ENCODE data around the gene EFCAB12. TPM values are rescaled to one million over a fixed set of nuclear protein-coding genes. Genes with fewer than 3 reads are reported as not detected.

EFCAB12 gene
- total and polyA plus RNA-seq, 10 of the 15 experiments (the other 5 are each of a cell fraction or from before 2014, with no cell fraction given), result 0.02 to 0.85 (median 0.33) TPM

DNA sequence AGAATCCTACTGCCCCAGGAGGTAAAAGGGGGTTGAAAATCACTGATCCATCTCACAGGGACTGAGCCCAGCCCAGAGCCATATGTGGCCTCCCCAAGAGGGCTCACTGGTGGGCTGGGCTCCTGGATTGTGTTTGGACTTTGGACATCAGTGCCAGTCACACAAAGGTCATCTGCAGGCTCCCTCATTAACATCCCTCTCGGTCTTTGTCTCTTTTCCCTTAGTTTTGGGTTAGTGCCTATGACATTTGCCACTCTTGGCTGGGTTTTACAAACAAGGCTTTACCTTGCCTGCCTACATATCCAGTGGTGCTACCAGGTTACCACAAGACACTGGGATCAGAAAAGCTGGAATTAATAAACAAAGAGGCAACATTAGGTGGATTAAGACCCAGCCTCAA, 39.5 kb upstream of the EFCAB12 start (continued):
- TF ChIP-seq STAT1 (conservative IDR thresholded peaks at IDR 0.05) (no peak), HDGF (IDR thresholded peaks at IDR 0.05) (no peak), ETV6 (conservative IDR thresholded peaks at IDR 0.05 in 1 of 2, IDR thresholded peaks at IDR 0.05 in 1 of 2; ENCODE audit: borderline replicate concordance in 1 of 2, low read depth in 1 of 2) (no peak), PML (IDR thresholded peaks at IDR 0.05; ENCODE audit: low read length) (no peak), SP1 (IDR thresholded peaks at IDR 0.05; ENCODE audit: low read depth, low read length) (no peak)
- TF ChIP-seq, protein P1, sequence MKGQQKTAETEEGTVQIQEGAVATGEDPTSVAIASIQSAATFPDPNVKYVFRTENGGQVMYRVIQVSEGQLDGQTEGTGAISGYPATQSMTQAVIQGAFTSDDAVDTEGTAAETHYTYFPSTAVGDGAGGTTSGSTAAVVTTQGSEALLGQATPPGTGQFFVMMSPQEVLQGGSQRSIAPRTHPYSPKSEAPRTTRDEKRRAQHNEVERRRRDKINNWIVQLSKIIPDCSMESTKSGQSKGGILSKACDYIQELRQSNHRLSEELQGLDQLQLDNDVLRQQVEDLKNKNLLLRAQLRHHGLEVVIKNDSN (IDR thresholded peaks at IDR 0.05; ENCODE audit: borderline replicate concordance, extremely low read length, insufficient read depth, low read depth, low read length), result no peak
- TF ChIP-seq, protein P2, sequence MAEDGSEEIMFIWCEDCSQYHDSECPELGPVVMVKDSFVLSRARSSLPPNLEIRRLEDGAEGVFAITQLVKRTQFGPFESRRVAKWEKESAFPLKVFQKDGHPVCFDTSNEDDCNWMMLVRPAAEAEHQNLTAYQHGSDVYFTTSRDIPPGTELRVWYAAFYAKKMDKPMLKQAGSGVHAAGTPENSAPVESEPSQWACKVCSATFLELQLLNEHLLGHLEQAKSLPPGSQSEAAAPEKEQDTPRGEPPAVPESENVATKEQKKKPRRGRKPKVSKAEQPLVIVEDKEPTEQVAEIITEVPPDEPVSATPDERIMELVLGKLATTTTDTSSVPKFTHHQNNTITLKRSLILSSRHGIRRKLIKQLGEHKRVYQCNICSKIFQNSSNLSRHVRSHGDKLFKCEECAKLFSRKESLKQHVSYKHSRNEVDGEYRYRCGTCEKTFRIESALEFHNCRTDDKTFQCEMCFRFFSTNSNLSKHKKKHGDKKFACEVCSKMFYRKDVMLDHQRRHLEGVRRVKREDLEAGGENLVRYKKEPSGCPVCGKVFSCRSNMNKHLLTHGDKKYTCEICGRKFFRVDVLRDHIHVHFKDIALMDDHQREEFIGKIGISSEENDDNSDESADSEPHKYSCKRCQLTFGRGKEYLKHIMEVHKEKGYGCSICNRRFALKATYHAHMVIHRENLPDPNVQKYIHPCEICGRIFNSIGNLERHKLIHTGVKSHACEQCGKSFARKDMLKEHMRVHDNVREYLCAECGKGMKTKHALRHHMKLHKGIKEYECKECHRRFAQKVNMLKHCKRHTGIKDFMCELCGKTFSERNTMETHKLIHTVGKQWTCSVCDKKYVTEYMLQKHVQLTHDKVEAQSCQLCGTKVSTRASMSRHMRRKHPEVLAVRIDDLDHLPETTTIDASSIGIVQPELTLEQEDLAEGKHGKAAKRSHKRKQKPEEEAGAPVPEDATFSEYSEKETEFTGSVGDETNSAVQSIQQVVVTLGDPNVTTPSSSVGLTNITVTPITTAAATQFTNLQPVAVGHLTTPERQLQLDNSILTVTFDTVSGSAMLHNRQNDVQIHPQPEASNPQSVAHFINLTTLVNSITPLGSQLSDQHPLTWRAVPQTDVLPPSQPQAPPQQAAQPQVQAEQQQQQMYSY (CRISPR knock-in tag; IDR thresholded peaks at IDR 0.05), result no peak

DNA sequence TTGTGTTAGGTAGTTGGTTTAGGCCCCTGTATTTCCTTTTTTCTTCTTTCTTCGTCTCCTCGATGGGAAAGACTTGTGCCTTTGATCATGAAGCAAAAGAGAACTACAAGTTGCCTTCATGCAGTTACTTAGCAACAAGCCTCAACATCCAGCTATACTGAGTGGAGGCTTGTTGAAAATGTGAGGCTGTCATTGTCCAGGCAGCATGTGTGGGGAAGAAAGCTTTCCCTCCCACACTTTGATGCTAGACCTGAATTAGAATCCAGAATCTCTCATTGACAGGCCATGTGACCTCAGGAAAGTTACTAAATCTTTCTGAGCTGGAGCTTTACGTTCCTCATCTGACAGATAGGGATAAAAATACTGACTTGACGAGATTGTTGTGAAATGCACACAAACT, 35.3 kb upstream of the EFCAB12 start:
- no TSS peak for BruUV-seq (replicated peaks)
- H3K36me3 ChIP-seq (ENCODE audit: control insufficient read depth in 2 of 2, insufficient read depth in 2 of 2, low read length in 1 of 2), result no peaks in the 10 kb centered on the region; a peak in 1 of 4 replicates
- H3K4me1 ChIP-seq (ENCODE audit: control insufficient read depth, insufficient read depth, low read length), result peaks cover 12% of the 10 kb centered on the region
- ChIA-PET SMC1A (ENCODE audit: uncharacterized antibody, unreplicated experiment) (interaction anchor here (1.0 to 1.5 kb wide), 3 partner anchors 9 to 17 kb away, joined by 4 to 5 read pairs (median 4); no protein-coding TSS in a partner anchor), CTCF (interaction anchor here (0.7 kb wide), 1 partner anchor 87 kb away, joined by 5 read pairs; no protein-coding TSS in a partner anchor), POLR2A (no interaction called here), RAD21 (ENCODE audit: unreplicated experiment) (no interaction called here)
- no peaks in the 10 kb centered on the region for H3K27me3 ChIP-seq (replicated peaks in 1 of 2; ENCODE audit: control insufficient read depth in 2 of 2, insufficient read depth in 2 of 2, low read length in 1 of 2)
- WGBS (ENCODE audit: insufficient coverage, insufficient replicate concordance, low lambda C conversion rate, missing lambda C conversion rate), result 79% methylated on average over 4 of the region's 4 CpGs
- FAIRE-seq, result no peak
- DNase-seq (ENCODE audit: low read depth, low spot score), result no peak
- H4K20me1 ChIP-seq (ENCODE audit: control insufficient read depth, insufficient read depth), result no peaks in the 10 kb centered on the region
- no peak overlapping the region for H3K9ac ChIP-seq (ENCODE audit: control insufficient read depth, insufficient read depth, low read length)
- ATAC-seq, result no peak
- no peak overlapping the region for H3K4me3 ChIP-seq
- in situ Hi-C loops (cut with MboI), result no loop called here
- H3K9me3 ChIP-seq (replicated peaks; ENCODE audit: control insufficient read depth, insufficient read depth, low read length), result no peaks in the 10 kb centered on the region
- intact Hi-C loops (cut with micrococcal nuclease; ENCODE audit: unreplicated experiment), result no loop called here
- H3K27ac ChIP-seq (ENCODE audit: control insufficient read depth, insufficient read depth), result no peak overlapping the region
- no peaks in the 10 kb centered on the region for H3K79me2 ChIP-seq (ENCODE audit: control insufficient read depth, insufficient read depth, low read length)
- H3K4me2 ChIP-seq (ENCODE audit: control insufficient read depth, insufficient read depth), result no peak overlapping the region
- no peak overlapping the region for H2AFZ ChIP-seq (ENCODE audit: control insufficient read depth, low read depth, low read length)
- no peak for TF ChIP-seq KLF5 (IDR thresholded peaks at IDR 0.05; ENCODE audit: partially characterized antibody)
- TF ChIP-seq, protein P3, sequence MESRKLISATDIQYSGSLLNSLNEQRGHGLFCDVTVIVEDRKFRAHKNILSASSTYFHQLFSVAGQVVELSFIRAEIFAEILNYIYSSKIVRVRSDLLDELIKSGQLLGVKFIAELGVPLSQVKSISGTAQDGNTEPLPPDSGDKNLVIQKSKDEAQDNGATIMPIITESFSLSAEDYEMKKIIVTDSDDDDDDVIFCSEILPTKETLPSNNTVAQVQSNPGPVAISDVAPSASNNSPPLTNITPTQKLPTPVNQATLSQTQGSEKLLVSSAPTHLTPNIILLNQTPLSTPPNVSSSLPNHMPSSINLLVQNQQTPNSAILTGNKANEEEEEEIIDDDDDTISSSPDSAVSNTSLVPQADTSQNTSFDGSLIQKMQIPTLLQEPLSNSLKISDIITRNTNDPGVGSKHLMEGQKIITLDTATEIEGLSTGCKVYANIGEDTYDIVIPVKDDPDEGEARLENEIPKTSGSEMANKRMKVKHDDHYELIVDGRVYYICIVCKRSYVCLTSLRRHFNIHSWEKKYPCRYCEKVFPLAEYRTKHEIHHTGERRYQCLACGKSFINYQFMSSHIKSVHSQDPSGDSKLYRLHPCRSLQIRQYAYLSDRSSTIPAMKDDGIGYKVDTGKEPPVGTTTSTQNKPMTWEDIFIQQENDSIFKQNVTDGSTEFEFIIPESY (IDR thresholded peaks at IDR 0.05), result no peak
- TF ChIP-seq SREBF2 (IDR thresholded peaks at IDR 0.05; ENCODE audit: low read length), result no peak
- TF ChIP-seq, protein P4, sequence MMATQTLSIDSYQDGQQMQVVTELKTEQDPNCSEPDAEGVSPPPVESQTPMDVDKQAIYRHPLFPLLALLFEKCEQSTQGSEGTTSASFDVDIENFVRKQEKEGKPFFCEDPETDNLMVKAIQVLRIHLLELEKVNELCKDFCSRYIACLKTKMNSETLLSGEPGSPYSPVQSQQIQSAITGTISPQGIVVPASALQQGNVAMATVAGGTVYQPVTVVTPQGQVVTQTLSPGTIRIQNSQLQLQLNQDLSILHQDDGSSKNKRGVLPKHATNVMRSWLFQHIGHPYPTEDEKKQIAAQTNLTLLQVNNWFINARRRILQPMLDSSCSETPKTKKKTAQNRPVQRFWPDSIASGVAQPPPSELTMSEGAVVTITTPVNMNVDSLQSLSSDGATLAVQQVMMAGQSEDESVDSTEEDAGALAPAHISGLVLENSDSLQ (IDR thresholded peaks at IDR 0.05), result no peak
- TF ChIP-seq MTA3 (IDR thresholded peaks at IDR 0.05; ENCODE audit: borderline replicate concordance, low read length), result no peak
- no peak for TF ChIP-seq ZNF217 (IDR thresholded peaks at IDR 0.05)
- no peak for TF ChIP-seq RELA (IDR thresholded peaks at IDR 0.05; ENCODE audit: borderline replicate concordance, partially characterized antibody)
- TF ChIP-seq, protein P5, sequence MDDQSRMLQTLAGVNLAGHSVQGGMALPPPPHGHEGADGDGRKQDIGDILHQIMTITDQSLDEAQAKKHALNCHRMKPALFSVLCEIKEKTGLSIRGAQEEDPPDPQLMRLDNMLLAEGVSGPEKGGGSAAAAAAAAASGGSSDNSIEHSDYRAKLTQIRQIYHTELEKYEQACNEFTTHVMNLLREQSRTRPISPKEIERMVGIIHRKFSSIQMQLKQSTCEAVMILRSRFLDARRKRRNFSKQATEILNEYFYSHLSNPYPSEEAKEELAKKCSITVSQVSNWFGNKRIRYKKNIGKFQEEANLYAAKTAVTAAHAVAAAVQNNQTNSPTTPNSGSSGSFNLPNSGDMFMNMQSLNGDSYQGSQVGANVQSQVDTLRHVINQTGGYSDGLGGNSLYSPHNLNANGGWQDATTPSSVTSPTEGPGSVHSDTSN (IDR thresholded peaks at IDR 0.05; ENCODE audit: insufficient replicate concordance, low read depth, low read length), result no peak

All from GM12878 (cell line).